ENCODE measurements around the gene PTMA. TPM values are rescaled to one million over a fixed set of nuclear protein-coding genes. Genes with fewer than 3 reads are reported as not detected.

PTMA gene
- total RNA-seq, 1 experiment from 2014 or later = 1,354 TPM

DNA sequence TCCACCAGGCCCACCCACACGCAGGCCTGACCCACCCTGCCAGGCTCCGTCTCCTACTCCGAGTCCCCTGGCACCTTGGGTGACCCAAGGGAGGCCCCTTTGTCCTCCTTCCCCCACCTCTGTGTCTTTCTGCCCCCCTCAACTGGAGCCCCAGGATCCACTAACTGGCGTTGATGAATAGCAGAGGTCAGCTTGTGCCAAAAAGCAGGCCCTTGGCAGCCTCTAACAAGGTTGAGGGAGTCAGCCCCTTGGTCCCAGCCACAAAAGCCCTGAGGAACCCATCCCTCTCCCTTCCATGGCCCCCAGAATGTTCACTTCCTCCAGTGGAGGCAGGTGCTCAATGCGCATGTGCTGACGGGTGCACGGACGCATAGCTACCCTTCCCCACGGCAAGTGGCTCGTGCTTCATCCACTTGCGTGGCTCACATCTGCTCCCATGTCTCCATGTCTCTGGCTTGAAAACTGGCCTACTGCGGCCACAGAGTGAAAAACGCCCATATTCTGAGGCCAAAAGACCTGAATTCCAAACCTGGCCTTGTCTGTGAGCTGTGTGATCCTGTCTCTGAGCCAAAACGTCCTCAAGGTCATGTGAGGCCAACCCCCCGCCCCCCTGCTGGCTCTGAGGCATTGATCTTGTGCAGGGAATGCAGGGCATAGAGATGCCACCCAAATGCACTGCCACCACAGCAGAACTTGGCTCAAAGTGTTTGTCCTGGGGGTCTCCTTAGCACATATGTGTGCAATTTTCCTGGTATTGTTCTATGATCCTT, 19.0 kb upstream of the PTMA start:
- TF ChIP-seq, protein P1, sequence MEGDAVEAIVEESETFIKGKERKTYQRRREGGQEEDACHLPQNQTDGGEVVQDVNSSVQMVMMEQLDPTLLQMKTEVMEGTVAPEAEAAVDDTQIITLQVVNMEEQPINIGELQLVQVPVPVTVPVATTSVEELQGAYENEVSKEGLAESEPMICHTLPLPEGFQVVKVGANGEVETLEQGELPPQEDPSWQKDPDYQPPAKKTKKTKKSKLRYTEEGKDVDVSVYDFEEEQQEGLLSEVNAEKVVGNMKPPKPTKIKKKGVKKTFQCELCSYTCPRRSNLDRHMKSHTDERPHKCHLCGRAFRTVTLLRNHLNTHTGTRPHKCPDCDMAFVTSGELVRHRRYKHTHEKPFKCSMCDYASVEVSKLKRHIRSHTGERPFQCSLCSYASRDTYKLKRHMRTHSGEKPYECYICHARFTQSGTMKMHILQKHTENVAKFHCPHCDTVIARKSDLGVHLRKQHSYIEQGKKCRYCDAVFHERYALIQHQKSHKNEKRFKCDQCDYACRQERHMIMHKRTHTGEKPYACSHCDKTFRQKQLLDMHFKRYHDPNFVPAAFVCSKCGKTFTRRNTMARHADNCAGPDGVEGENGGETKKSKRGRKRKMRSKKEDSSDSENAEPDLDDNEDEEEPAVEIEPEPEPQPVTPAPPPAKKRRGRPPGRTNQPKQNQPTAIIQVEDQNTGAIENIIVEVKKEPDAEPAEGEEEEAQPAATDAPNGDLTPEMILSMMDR (IDR thresholded peaks at IDR 0.05; ENCODE audit: unreplicated experiment) = no peak
- Mint-ChIP-seq H3K9me3 (ENCODE audit: low read depth, unreplicated experiment) (no peaks in the 10 kb centered on the region), H3K27ac (ENCODE audit: unreplicated experiment) (no peak overlapping the region), H3K27me3 (ENCODE audit: unreplicated experiment) (no peaks in the 10 kb centered on the region), H3K4me3 (ENCODE audit: low read depth, unreplicated experiment) (no peak overlapping the region), H3K4me1 (ENCODE audit: low read depth, unreplicated experiment) (no peaks in the 10 kb centered on the region), H3K36me3 (ENCODE audit: insufficient read depth, unreplicated experiment) (peaks cover 6% of the 10 kb centered on the region)
- BruUV-seq (replicated peaks) = no TSS peak
- intact Hi-C loops (cut with micrococcal nuclease; ENCODE audit: unreplicated experiment) = no loop called here
- CTCF ChIA-PET = no interaction called here
- no peak for DNase-seq

DNA sequence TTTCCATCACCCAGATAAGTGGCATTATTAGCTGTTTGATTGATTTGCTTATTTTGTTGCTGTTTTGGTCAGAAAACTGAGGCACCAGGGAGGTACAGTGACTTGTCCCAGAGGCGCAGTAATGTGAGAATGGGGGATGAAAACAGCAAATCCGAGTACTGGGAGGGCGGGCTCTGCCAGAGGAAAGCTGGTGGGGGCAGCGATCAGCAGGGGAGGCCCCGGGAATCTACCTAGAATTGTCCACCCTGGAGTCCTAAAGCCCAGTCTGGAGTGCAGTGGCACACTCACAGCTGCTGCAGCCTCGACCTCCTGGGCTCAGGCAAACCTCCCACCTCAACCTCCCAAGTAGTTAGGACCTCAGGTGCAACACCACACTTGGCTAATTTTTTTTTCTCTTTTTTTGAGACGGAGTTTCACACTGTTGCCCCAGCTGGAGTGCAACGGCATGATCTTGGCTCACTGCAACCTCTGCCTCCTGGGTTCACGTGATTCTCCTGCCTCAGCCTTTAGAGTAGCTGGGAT, 17.0 kb upstream of the PTMA start:
- Mint-ChIP-seq H3K36me3 (ENCODE audit: insufficient read depth, unreplicated experiment) (peaks cover 6% of the 10 kb centered on the region), H3K4me3 (ENCODE audit: low read depth, unreplicated experiment) (no peak overlapping the region), H3K4me1 (ENCODE audit: low read depth, unreplicated experiment) (no peaks in the 10 kb centered on the region), H3K27me3 (ENCODE audit: unreplicated experiment) (no peaks in the 10 kb centered on the region), H3K27ac (ENCODE audit: unreplicated experiment) (no peak overlapping the region), H3K9me3 (ENCODE audit: low read depth, unreplicated experiment) (no peaks in the 10 kb centered on the region)
- CTCF ChIA-PET = interaction anchor here (0.7 kb wide), 2 partner anchors 18 to 188 kb away, joined by 3 read pairs; no protein-coding TSS in a partner anchor
- no TSS peak for BruUV-seq (replicated peaks)
- TF ChIP-seq, protein P1 (IDR thresholded peaks at IDR 0.05; ENCODE audit: unreplicated experiment) = no peak
- intact Hi-C loops (cut with micrococcal nuclease; ENCODE audit: unreplicated experiment) = no loop called here
- DNase-seq = no peak

DNA sequence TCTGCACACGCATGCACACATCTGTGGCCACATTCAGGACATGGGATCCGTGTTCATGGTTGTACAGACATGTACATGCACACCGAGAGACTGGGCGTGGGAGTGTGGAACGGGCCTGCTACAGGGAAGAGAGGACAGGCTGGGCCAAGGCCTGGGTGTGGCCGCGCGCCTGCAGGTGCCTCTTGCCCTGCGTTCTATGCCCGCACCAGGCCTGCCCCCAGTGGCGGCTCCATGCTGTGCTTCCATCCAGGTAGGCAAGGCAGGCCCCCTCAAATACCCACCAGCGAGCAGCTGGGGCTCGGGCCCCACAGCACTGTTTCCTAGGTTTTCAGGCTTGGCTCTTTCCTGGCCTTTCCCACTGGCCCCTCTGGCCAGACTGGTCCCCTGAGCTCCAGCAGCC, 15.5 kb upstream of the PTMA start:
- no peaks in the 10 kb centered on the region for H3K36me3 Mint-ChIP-seq (ENCODE audit: insufficient read depth, unreplicated experiment)
- H3K27me3 Mint-ChIP-seq (ENCODE audit: unreplicated experiment) = no peaks in the 10 kb centered on the region
- CTCF ChIA-PET = no interaction called here
- H3K27ac Mint-ChIP-seq (ENCODE audit: unreplicated experiment) = no peak overlapping the region
- H3K4me1 Mint-ChIP-seq (ENCODE audit: low read depth, unreplicated experiment) = no peaks in the 10 kb centered on the region
- TF ChIP-seq, protein P1 (IDR thresholded peaks at IDR 0.05; ENCODE audit: unreplicated experiment) = no peak
- DNase-seq = no peak
- BruUV-seq (replicated peaks) = no TSS peak
- intact Hi-C loops (cut with micrococcal nuclease; ENCODE audit: unreplicated experiment) = no loop called here
- H3K4me3 Mint-ChIP-seq (ENCODE audit: low read depth, unreplicated experiment) = no peak overlapping the region
- H3K9me3 Mint-ChIP-seq (ENCODE audit: low read depth, unreplicated experiment) = no peaks in the 10 kb centered on the region

DNA sequence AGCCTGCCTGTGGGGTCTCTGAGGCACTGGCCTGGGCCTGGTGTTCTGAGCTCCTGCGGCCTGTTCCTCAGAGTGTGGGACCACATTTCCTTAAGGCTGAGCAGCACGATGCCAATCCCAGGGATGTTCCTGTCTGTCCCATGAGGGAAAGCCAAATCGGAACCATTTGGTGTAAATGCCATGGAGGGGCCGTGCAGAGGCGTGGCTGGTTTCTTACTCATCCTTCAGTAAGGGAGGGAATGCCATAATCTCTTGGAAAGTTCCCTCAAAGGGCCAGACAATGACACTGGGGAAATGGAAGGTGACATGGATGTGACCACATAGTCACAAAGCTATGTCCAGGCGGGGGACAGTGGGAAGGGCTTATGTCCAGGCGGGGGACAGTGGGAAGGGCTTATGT, 14.4 kb upstream of the PTMA start:
- no peaks in the 10 kb centered on the region for H3K4me1 Mint-ChIP-seq (ENCODE audit: low read depth, unreplicated experiment)
- H3K27me3 Mint-ChIP-seq (ENCODE audit: unreplicated experiment) = no peaks in the 10 kb centered on the region
- H3K9me3 Mint-ChIP-seq (ENCODE audit: low read depth, unreplicated experiment) = no peaks in the 10 kb centered on the region
- CTCF ChIA-PET = interaction anchor here (0.6 kb wide), 1 partner anchor 82 kb away, joined by 5 read pairs; no protein-coding TSS in a partner anchor
- DNase-seq = no peak
- TF ChIP-seq, protein P1 (IDR thresholded peaks at IDR 0.05; ENCODE audit: unreplicated experiment) = no peak
- H3K4me3 Mint-ChIP-seq (ENCODE audit: low read depth, unreplicated experiment) = no peak overlapping the region
- BruUV-seq (replicated peaks) = no TSS peak
- intact Hi-C loops (cut with micrococcal nuclease; ENCODE audit: unreplicated experiment) = no loop called here
- H3K27ac Mint-ChIP-seq (ENCODE audit: unreplicated experiment) = no peak overlapping the region
- H3K36me3 Mint-ChIP-seq (ENCODE audit: insufficient read depth, unreplicated experiment) = no peaks in the 10 kb centered on the region
